ENCODE measurements around the gene COA1.
"Not testable (repeated sequence)": the region's sequence is repeated elsewhere in the genome, so short reads cannot be mapped to it uniquely, and the experiment has no call there.

The COA1 gene

DNA sequence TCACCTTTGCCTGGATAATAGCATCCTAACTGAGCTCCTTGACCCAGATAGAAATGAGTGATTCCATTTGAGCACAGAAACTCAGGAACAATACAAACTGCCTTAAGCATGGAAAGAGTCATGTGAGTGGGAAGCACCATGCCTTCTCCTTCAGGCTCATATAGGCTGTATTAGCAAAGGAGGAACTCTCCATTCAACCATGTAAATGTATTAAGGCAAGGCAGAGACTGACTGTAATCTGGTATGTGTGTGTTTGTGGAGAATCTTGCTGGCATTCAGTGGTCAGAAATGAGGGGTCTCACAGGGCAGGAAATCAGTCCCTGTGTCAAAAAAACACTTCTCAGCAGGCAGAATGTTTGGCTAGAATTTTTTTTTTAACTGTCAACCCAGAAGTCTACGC lies 40.2 kb downstream of the COA1 start:
- no peak for TF ChIP-seq SNAI2 (CRISPR knock-in tag; IDR thresholded peaks at IDR 0.05)
- TF ChIP-seq GLIS3 (CRISPR knock-in tag; IDR thresholded peaks at IDR 0.05): no peak
- TF ChIP-seq ARNTL (CRISPR knock-in tag; IDR thresholded peaks at IDR 0.05; ENCODE audit: borderline replicate concordance, low read depth): no peak
- no peak for TF ChIP-seq RARB (CRISPR knock-in tag; IDR thresholded peaks at IDR 0.05)
- TF ChIP-seq, protein P1, sequence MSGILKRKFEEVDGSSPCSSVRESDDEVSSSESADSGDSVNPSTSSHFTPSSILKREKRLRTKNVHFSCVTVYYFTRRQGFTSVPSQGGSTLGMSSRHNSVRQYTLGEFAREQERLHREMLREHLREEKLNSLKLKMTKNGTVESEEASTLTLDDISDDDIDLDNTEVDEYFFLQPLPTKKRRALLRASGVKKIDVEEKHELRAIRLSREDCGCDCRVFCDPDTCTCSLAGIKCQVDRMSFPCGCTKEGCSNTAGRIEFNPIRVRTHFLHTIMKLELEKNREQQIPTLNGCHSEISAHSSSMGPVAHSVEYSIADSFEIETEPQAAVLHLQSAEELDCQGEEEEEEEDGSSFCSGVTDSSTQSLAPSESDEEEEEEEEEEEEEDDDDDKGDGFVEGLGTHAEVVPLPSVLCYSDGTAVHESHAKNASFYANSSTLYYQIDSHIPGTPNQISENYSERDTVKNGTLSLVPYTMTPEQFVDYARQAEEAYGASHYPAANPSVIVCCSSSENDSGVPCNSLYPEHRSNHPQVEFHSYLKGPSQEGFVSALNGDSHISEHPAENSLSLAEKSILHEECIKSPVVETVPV (CRISPR knock-in tag; IDR thresholded peaks at IDR 0.05): no peak
- no peak for TF ChIP-seq TOX (CRISPR knock-in tag; IDR thresholded peaks at IDR 0.05; ENCODE audit: borderline replicate concordance)
- TF ChIP-seq, protein P2, sequence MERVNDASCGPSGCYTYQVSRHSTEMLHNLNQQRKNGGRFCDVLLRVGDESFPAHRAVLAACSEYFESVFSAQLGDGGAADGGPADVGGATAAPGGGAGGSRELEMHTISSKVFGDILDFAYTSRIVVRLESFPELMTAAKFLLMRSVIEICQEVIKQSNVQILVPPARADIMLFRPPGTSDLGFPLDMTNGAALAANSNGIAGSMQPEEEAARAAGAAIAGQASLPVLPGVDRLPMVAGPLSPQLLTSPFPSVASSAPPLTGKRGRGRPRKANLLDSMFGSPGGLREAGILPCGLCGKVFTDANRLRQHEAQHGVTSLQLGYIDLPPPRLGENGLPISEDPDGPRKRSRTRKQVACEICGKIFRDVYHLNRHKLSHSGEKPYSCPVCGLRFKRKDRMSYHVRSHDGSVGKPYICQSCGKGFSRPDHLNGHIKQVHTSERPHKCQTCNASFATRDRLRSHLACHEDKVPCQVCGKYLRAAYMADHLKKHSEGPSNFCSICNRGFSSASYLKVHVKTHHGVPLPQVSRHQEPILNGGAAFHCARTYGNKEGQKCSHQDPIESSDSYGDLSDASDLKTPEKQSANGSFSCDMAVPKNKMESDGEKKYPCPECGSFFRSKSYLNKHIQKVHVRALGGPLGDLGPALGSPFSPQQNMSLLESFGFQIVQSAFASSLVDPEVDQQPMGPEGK (CRISPR knock-in tag; IDR thresholded peaks at IDR 0.05; ENCODE audit: borderline replicate concordance): no peak
- no peak for TF ChIP-seq ZFP3 (CRISPR knock-in tag; IDR thresholded peaks at IDR 0.05)
- no peak for TF ChIP-seq TCF4 (CRISPR knock-in tag; IDR thresholded peaks at IDR 0.05; ENCODE audit: borderline replicate concordance)
- ATAC-seq: no peak

DNA sequence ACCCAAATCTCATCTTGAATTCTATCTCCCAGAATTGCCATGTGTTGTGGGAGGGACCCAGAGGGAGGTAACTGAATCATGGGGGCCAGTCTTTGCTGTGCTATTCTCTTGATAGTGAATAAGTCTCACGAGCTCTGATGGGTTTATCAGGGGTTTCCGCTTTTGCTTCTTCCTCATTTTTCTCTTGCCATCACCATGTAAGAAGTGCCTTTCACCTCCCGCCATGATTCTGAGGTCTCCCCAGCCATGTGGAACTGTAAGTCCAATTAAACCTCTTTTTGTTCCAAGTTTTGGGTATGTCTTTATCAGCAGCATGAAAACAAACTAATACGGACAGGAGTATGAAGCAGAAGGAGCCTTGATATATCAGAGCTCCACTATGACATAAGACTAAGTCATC lies 41.5 kb downstream of the COA1 start:
- ATAC-seq: not testable (repeated sequence)

DNA sequence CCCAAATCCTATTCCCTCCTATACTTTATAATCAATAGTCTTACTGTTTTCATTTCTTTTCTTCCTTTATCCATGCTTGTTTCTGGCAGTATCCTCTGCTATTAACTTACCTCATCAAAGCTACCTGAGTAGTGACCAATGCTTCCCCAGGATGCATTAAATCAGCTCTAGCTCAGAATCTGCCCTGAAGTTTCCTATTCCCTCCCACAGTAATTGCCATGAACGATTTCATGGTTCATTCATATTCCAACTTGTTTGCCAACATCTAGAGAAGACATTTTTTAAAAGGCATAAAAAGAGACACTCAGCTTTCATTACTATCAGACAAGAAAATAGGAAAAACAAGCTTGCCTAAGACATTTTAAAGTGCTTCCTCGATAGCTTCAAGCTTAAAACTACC lies 42.3 kb downstream of the COA1 start:
- TF ChIP-seq, protein P2 (CRISPR knock-in tag; IDR thresholded peaks at IDR 0.05; ENCODE audit: borderline replicate concordance): no peak
- TF ChIP-seq, protein P3, sequence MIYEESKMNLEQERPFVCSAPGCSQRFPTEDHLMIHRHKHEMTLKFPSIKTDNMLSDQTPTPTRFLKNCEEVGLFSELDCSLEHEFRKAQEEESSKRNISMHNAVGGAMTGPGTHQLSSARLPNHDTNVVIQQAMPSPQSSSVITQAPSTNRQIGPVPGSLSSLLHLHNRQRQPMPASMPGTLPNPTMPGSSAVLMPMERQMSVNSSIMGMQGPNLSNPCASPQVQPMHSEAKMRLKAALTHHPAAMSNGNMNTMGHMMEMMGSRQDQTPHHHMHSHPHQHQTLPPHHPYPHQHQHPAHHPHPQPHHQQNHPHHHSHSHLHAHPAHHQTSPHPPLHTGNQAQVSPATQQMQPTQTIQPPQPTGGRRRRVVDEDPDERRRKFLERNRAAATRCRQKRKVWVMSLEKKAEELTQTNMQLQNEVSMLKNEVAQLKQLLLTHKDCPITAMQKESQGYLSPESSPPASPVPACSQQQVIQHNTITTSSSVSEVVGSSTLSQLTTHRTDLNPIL (CRISPR knock-in tag; IDR thresholded peaks at IDR 0.05; ENCODE audit: low read depth): no peak
- TF ChIP-seq ZNF565 (CRISPR knock-in tag; conservative IDR thresholded peaks at IDR 0.05; ENCODE audit: low read depth) (no peak), RARB (CRISPR knock-in tag; IDR thresholded peaks at IDR 0.05) (no peak), GLIS3 (CRISPR knock-in tag; IDR thresholded peaks at IDR 0.05) (no peak), ISL1 (CRISPR knock-in tag; IDR thresholded peaks at IDR 0.05) (no peak), TCF4 (CRISPR knock-in tag; IDR thresholded peaks at IDR 0.05; ENCODE audit: borderline replicate concordance) (no peak), ESRRG (CRISPR knock-in tag; IDR thresholded peaks at IDR 0.05) (no peak), OSR1 (CRISPR knock-in tag; IDR thresholded peaks at IDR 0.05) (no peak), ZNF70 (CRISPR knock-in tag; IDR thresholded peaks at IDR 0.05) (no peak), ZNF8 (CRISPR knock-in tag; IDR thresholded peaks at IDR 0.05) (no peak)
- TF ChIP-seq, protein P4, sequence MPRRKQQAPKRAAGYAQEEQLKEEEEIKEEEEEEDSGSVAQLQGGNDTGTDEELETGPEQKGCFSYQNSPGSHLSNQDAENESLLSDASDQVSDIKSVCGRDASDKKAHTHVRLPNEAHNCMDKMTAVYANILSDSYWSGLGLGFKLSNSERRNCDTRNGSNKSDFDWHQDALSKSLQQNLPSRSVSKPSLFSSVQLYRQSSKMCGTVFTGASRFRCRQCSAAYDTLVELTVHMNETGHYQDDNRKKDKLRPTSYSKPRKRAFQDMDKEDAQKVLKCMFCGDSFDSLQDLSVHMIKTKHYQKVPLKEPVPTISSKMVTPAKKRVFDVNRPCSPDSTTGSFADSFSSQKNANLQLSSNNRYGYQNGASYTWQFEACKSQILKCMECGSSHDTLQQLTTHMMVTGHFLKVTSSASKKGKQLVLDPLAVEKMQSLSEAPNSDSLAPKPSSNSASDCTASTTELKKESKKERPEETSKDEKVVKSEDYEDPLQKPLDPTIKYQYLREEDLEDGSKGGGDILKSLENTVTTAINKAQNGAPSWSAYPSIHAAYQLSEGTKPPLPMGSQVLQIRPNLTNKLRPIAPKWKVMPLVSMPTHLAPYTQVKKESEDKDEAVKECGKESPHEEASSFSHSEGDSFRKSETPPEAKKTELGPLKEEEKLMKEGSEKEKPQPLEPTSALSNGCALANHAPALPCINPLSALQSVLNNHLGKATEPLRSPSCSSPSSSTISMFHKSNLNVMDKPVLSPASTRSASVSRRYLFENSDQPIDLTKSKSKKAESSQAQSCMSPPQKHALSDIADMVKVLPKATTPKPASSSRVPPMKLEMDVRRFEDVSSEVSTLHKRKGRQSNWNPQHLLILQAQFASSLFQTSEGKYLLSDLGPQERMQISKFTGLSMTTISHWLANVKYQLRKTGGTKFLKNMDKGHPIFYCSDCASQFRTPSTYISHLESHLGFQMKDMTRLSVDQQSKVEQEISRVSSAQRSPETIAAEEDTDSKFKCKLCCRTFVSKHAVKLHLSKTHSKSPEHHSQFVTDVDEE (CRISPR knock-in tag; IDR thresholded peaks at IDR 0.05): no peak
- no peak for ATAC-seq

DNA sequence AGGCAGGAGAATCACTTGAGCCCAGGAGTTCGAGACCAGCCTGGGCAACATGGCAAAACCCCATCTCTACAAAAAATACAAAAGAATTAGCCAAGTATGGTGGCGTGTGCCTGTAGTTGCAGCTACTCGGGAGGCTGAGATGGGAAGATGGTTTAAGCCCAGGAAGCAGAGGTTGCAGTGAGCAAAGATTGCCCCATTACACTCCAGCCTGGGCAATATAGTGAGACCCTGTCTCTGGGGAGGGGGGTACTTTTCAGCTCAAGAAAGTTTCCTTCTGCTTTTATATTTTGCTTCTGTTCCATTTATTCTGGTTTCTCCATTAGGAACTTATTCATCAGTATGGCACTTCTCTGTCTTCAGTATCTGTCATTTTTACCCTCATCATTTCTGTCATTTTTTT lies 48.6 kb downstream of the COA1 start:
- no peak; the same call in 2 of the 3 replicates for ATAC-seq
- TF ChIP-seq ZFP30 (CRISPR knock-in tag; IDR thresholded peaks at IDR 0.05) (no peak), OSR1 (CRISPR knock-in tag; IDR thresholded peaks at IDR 0.05) (no peak), ZC3H10 (CRISPR knock-in tag; IDR thresholded peaks at IDR 0.05) (no peak), ESRRG (CRISPR knock-in tag; IDR thresholded peaks at IDR 0.05) (no peak), CSDC2 (CRISPR knock-in tag; IDR thresholded peaks at IDR 0.05) (no peak), TOX (CRISPR knock-in tag; IDR thresholded peaks at IDR 0.05; ENCODE audit: borderline replicate concordance) (no peak), TCF4 (CRISPR knock-in tag; IDR thresholded peaks at IDR 0.05; ENCODE audit: borderline replicate concordance) (no peak), ZNF70 (CRISPR knock-in tag; IDR thresholded peaks at IDR 0.05) (no peak), ARNTL (CRISPR knock-in tag; IDR thresholded peaks at IDR 0.05; ENCODE audit: borderline replicate concordance, low read depth) (no peak), RARB (CRISPR knock-in tag; IDR thresholded peaks at IDR 0.05) (no peak), SNAI2 (CRISPR knock-in tag; IDR thresholded peaks at IDR 0.05) (no peak), ZNF565 (CRISPR knock-in tag; conservative IDR thresholded peaks at IDR 0.05; ENCODE audit: low read depth) (no peak), ZNF8 (CRISPR knock-in tag; IDR thresholded peaks at IDR 0.05) (no peak)
- TF ChIP-seq, protein P4 (CRISPR knock-in tag; IDR thresholded peaks at IDR 0.05): no peak
- TF ChIP-seq, protein P5, sequence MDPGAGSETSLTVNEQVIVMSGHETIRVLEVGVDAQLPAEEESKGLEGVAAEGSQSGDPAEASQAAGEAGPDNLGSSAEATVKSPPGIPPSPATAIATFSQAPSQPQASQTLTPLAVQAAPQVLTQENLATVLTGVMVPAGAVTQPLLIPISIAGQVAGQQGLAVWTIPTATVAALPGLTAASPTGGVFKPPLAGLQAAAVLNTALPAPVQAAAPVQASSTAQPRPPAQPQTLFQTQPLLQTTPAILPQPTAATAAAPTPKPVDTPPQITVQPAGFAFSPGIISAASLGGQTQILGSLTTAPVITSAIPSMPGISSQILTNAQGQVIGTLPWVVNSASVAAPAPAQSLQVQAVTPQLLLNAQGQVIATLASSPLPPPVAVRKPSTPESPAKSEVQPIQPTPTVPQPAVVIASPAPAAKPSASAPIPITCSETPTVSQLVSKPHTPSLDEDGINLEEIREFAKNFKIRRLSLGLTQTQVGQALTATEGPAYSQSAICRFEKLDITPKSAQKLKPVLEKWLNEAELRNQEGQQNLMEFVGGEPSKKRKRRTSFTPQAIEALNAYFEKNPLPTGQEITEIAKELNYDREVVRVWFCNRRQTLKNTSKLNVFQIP (CRISPR knock-in tag; IDR thresholded peaks at IDR 0.05; ENCODE audit: borderline replicate concordance, low read depth): no peak

Measured in SK-N-SH treated with all-trans-retinoic acid at 6 μM for 48 hours (cell line).